K562 (cell line): ENCODE data around the gene TSC1. TPM values are rescaled to one million over a fixed set of nuclear protein-coding genes. Genes with fewer than 3 reads are reported as not detected.

ENCODE experiments used
- ATAC-seq: fragments of 200-7000 bp; cut with Tn5 transposase; 3 replicates; pipeline ENCODE4 v1.9.1; 2020; ENCODE audit warnings: moderate library complexity
- BruUV-seq: library from RNA; stranded (reverse); fragments of 400-500 nt; replicated peaks from 2 replicates; lab custom pipeline; 2021; lab: Mats Ljungman, UMichigan
- CTCF ChIA-PET: fragments of 300-600 bp; formaldehyde crosslinking; extraction: SDS; loops from one replicate; lab custom pipeline; 2021; ENCODE audit warnings: low intra/inter-chr PET ratio; lab: Yijun Ruan, JAX
- POLR2A ChIA-PET: fragments of 300-600, 350-650 bp; sonication (Branson Sonifier 250); formaldehyde crosslinking; extraction: SDS; loops from one replicate; lab custom pipeline; 2021; ENCODE audit warnings: antibody characterized with exemption, inconsistent platforms; lab: Yijun Ruan, JAX
- DNase-seq, 4 experiments: peaks; one replicate each; pipeline versions ENCODE4 v3.0.0 to v3.0.0-alpha.2; 2011 to 2018; ENCODE audit warnings: low spot score in 3 of 4, mixed read lengths in 3 of 4; ENCODE audit errors: extremely low read depth in 1 of 4
- FAIRE-seq: peaks from 2 replicates; lab custom pipeline; 2011; peaks lifted over from hg19 to GRCh38; lab: Jason Lieb, UNC
- H2AFZ ChIP-seq: 2 replicates; pipeline ENCODE4 v1.6.0; 2011; ENCODE audit warnings: low read depth, low read length, control low read depth, inconsistent platforms
- H3K27ac ChIP-seq: fragments of 200-600 bp; 3 replicates; pipeline ENCODE4 v1.8.0; 2011; ENCODE audit warnings: low read depth, mild to moderate bottlenecking, control low read depth, inconsistent platforms, low read length, moderate library complexity, mixed read lengths; ENCODE audit errors: extremely low read depth
- H3K27me3 ChIP-seq, 2 experiments: fragments of 300-600 bp in 1 of 2; 2 replicates in 1 of 2; 3 replicates in 1 of 2; pipeline versions ENCODE4 v1.6.0 to v1.8.0; 2011; ENCODE audit warnings: inconsistent platforms in 2 of 2, low read length in 2 of 2, mild to moderate bottlenecking in 1 of 2, mixed read lengths in 1 of 2, moderate library complexity in 1 of 2; ENCODE audit not compliant: control insufficient read depth in 2 of 2, insufficient read depth in 2 of 2
- H3K36me3 ChIP-seq: fragments of 300-600 bp; 3 replicates; pipeline ENCODE4 v1.8.0; 2011; ENCODE audit warnings: mild to moderate bottlenecking, low read length, inconsistent platforms; ENCODE audit not compliant: control insufficient read depth, insufficient read depth
- H3K4me1 ChIP-seq, 2 experiments: fragments of 200-600 bp in 1 of 2; replicated peaks in 1 of 2; 2 replicates in 1 of 2; 3 replicates in 1 of 2; pipeline versions ENCODE4 v1.5.1 to v1.8.0; 2011; ENCODE audit warnings: inconsistent platforms in 2 of 2, low read length in 2 of 2, mild to moderate bottlenecking in 1 of 2, mixed read lengths in 1 of 2, moderate library complexity in 1 of 2; ENCODE audit not compliant: control insufficient read depth in 2 of 2, insufficient read depth in 2 of 2
- H3K4me2 ChIP-seq: 2 replicates; pipeline ENCODE4 v1.6.1; 2011; ENCODE audit warnings: low read length, control low read depth, inconsistent platforms, mixed read lengths; ENCODE audit not compliant: insufficient read depth
- H3K4me3 ChIP-seq: fragments of 200-600 bp; sonication (generic), shearing (Covaris generic); 2 replicates; pipeline ENCODE4 v1.5.1; 2016; ENCODE audit warnings: control low read depth, inconsistent platforms
- H3K79me2 ChIP-seq: fragments of 200-600 bp; 3 replicates; pipeline ENCODE4 v1.8.0; 2011; ENCODE audit warnings: low read length, inconsistent platforms; ENCODE audit not compliant: control insufficient read depth, insufficient read depth
- H3K9ac ChIP-seq, 2 experiments: 2 replicates each; pipeline versions ENCODE4 v1.6.0 to v1.6.1; 2011; ENCODE audit warnings: low read depth in 2 of 2, low read length in 2 of 2, control low read depth in 1 of 2, inconsistent platforms in 1 of 2, mild to moderate bottlenecking in 1 of 2, mixed read lengths in 1 of 2; ENCODE audit not compliant: insufficient read depth in 1 of 2
- H3K9me1 ChIP-seq: one replicate; pipeline ENCODE4 v1.6.0; 2011; ENCODE audit warnings: inconsistent platforms, mild to moderate bottlenecking, low read length, moderate library complexity; ENCODE audit not compliant: control insufficient read depth, insufficient read depth
- H3K9me3 ChIP-seq: replicated peaks from 2 replicates; pipeline ENCODE4 v1.5.1; 2011; ENCODE audit warnings: low read depth, low read length, inconsistent platforms; ENCODE audit not compliant: control insufficient read depth, insufficient read depth
- H4K20me1 ChIP-seq: replicated peaks from 2 replicates; pipeline ENCODE4 v1.6.1; 2011; ENCODE audit warnings: low read length, inconsistent platforms, mixed read lengths; ENCODE audit not compliant: control insufficient read depth, insufficient read depth
- AFF1 ChIP-seq, 2 experiments: fragments of 450-650 bp; IDR thresholded peaks; 2 replicates each; pipeline ENCODE4 v1.6.1; 2018; ENCODE audit warnings: mild to moderate bottlenecking in 2 of 2, low read depth in 1 of 2; ENCODE audit not compliant: partially characterized antibody in 2 of 2
- BMI1 ChIP-seq: fragments of 150-350 bp; IDR thresholded peaks from 2 replicates; pipeline ENCODE4 v1.6.1; 2014; ENCODE audit warnings: low read length
- BRD4 ChIP-seq: fragments of 200-600 bp; sonication (generic); IDR thresholded peaks from 2 replicates; pipeline ENCODE4 v1.6.1; 2017; ENCODE audit warnings: inconsistent platforms
- GABPA ChIP-seq: fragments of 200-800 bp; sonication (Bioruptor generic); conservative IDR thresholded peaks from 2 replicates; pipeline ENCODE4 v1.6.1; 2016; ENCODE audit warnings: low read depth, missing genetic modification characterization, missing compliant biosample characterization
- HNRNPH1 ChIP-seq: fragments of 200-400 bp; formaldehyde crosslinking; optimal IDR thresholded peaks from 2 replicates; pipeline ENCODE3; 2017; ENCODE audit warnings: low read depth, mild to moderate bottlenecking, low read length, moderate library complexity
- KAT2B ChIP-seq: IDR thresholded peaks from one replicate; pipeline ENCODE4 v1.6.1; 2012; ENCODE audit warnings: low read depth, mild to moderate bottlenecking, control low read depth, inconsistent platforms, low read length, moderate library complexity
- MAZ ChIP-seq, 2 experiments: fragments of 450-650 bp in 1 of 2; sonication (generic) in 1 of 2; formaldehyde crosslinking; IDR thresholded peaks in 1 of 2; conservative IDR thresholded peaks in 1 of 2; 2 replicates each; pipeline versions ENCODE4 v1.4.0 to v1.5.0; 2020; ENCODE audit warnings: mild to moderate bottlenecking in 1 of 2, missing genetic modification reagents in 1 of 2
- RBM22 ChIP-seq: fragments of 200-400 bp; formaldehyde crosslinking; IDR thresholded peaks from 2 replicates; pipeline ENCODE4 v1.6.1; 2018; ENCODE audit warnings: low read length, low read depth; ENCODE audit not compliant: poor library complexity, severe bottlenecking
- RNF2 ChIP-seq: sonication (generic); IDR thresholded peaks from 2 replicates; pipeline ENCODE4 v1.6.1; 2016
- WHSC1 ChIP-seq: IDR thresholded peaks from one replicate; pipeline ENCODE4 v1.6.1; 2012; ENCODE audit warnings: low read length, control low read depth, inconsistent platforms
- ZNF277 ChIP-seq: fragments of 250-450 bp; sonication (Bioruptor Pico); IDR thresholded peaks from 2 replicates; pipeline ENCODE4 v1.8.0; 2022; ENCODE audit warnings: inconsistent platforms, mild to moderate bottlenecking, moderate library complexity, borderline replicate concordance
- WGBS: fragments of 100-300 bp; shearing (Covaris generic); methylation state at CpG from one replicate; pipeline ENCODE4 v1.1.6; 2016; ENCODE audit warnings: low coverage, mixed read lengths; ENCODE audit not compliant: insufficient coverage; ENCODE audit errors: missing lambda C conversion rate; 5-methylcytosine and 5-hydroxymethylcytosine counted together
- in situ Hi-C: fragments of 300-500 bp; cut with MboI; formaldehyde crosslinking; loops from 4 replicates; pipeline ENCODE4 v1.15.0; 2018; ENCODE audit warnings: inconsistent platforms, mixed read lengths
- intact Hi-C: fragments of 100-400 bp; cut with micrococcal nuclease; formaldehyde crosslinking; loops from 2 replicates; pipeline ENCODE4 v1.14.2; 2022
- polyA plus RNA-seq, 8 experiments: library from polyadenylated mRNA; depleted of rRNA in 4 of 8; stranded (reverse) in 5 of 8; unstranded in 3 of 8; fragments of >200 nt; fragmentation: Nextera tagmentation in 2 of 8; fragmentation: Illumina TruSeq in 1 of 8; extraction: Ambion mirVana in 2 of 8; extraction: Trizol in 1 of 8; gene quantifications; 2 replicates each; pipeline versions ENCODE4 v1.2.1 to v1.2.3, GENCODE V29; 2011 to 2014; ENCODE audit warnings: inconsistent platforms in 1 of 8, missing spikeins in 1 of 8
- total RNA-seq, 7 experiments: library from RNA; depleted of rRNA in 6 of 7; stranded (reverse); fragments of >200 nt in 6 of 7; fragmentation: Illumina TruSeq in 2 of 7; extraction: Trizol in 2 of 7; gene quantifications; 2 replicates each; pipeline versions ENCODE4 v1.2.1 to v1.2.3, GENCODE V29; 2011 to 2021; ENCODE audit warnings: low replicate concordance in 1 of 7

Gene TSC1
- total and polyA plus RNA-seq, 9 of the 15 experiments (the other 6 are each of a cell fraction or from before 2014, with no cell fraction given) = 6.9 to 37.6 (median 18.6) TPM

GRCh38 chr9:132863096-132863495, 81.3 kb downstream of the TSC1 start:
- in situ Hi-C loops (no loop called here), intact Hi-C loops (no loop called here)
- H3K9me1 ChIP-seq = no peaks in the 10 kb centered on the region
- H3K27ac ChIP-seq = no peak overlapping the region
- no peaks in the 10 kb centered on the region for H3K79me2 ChIP-seq
- H3K4me2 ChIP-seq = no peak overlapping the region
- POLR2A ChIA-PET = interaction anchor here (0.7 kb wide), 1 partner anchor 43 kb away, joined by 3 read pairs; no protein-coding TSS in a partner anchor
- 26% methylated on average over 12 of the region's 12 CpGs for WGBS
- no peak for FAIRE-seq
- no peak overlapping the region for H2AFZ ChIP-seq
- no peak overlapping the region for H3K9ac ChIP-seq
- no peaks in the 10 kb centered on the region; the same call in 1 of the 2 replicates for H4K20me1 ChIP-seq
- H3K36me3 ChIP-seq = no peaks in the 10 kb centered on the region
- ATAC-seq = no peak
- no TSS peak for BruUV-seq
- TF ChIP-seq BRD4 (no peak), GABPA (no peak), KAT2B (no peak), MAZ (CRISPR knock-in tag; conservative IDR thresholded peaks at IDR 0.05 in 1 of 2, IDR thresholded peaks at IDR 0.05 in 1 of 2) (no peak)
- no peak for DNase-seq
- no peak overlapping the region for H3K4me3 ChIP-seq
- CTCF ChIA-PET = no interaction called here
- H3K9me3 ChIP-seq = no peaks in the 10 kb centered on the region
- H3K4me1 ChIP-seq = peaks cover 0 to 1% of the 10 kb centered on the region in 2 experiments; a peak in 1 of 5 replicates
- peaks cover 42 to 75% of the 10 kb centered on the region in 2 experiments for H3K27me3 ChIP-seq

GRCh38 chr9:132862533-132862932, 81.9 kb downstream of the TSC1 start:
- FAIRE-seq = no peak
- H2AFZ ChIP-seq = no peak overlapping the region
- no peak for TF ChIP-seq RBM22
- TF ChIP-seq ZNF277 = no peak
- no peak for TF ChIP-seq BMI1
- TF ChIP-seq RNF2 = no peak
- TF ChIP-seq HNRNPH1 = no peak
- no peak for TF ChIP-seq WHSC1
- TF ChIP-seq AFF1 (IDR thresholded peaks at IDR 0.05; ENCODE audit: low read depth in 1 of 2, partially characterized antibody in 2 of 2) = no peak

More at GRCh38 chr9:132862533-132862932, 81.9 kb downstream of the TSC1 start:
- Histone ChIP-seq H4K20me1 (no peaks in the 10 kb centered on the region; the same call in 1 of the 2 replicates), H3K9me3 (no peaks in the 10 kb centered on the region), H3K9ac (no peak overlapping the region), H3K4me1 (peaks cover 0 to 7% of the 10 kb centered on the region in 2 experiments; a peak in 1 of 5 replicates), H3K36me3 (no peaks in the 10 kb centered on the region), H3K27ac (no peak overlapping the region), H3K4me3 (no peak overlapping the region), H3K9me1 (no peaks in the 10 kb centered on the region), H3K4me2 (no peak overlapping the region), H3K27me3 (peaks cover 43 to 75% of the 10 kb centered on the region in 2 experiments), H3K79me2 (no peaks in the 10 kb centered on the region)
- ATAC-seq = no peak
- POLR2A ChIA-PET = interaction anchor here (0.7 kb wide), 1 partner anchor 43 kb away, joined by 3 read pairs; no protein-coding TSS in a partner anchor
- no TSS peak for BruUV-seq
- 2% methylated on average over 6 of the region's 6 CpGs for WGBS
- DNase-seq = no peak
- CTCF ChIA-PET = no interaction called here
- in situ Hi-C loops = no loop called here
- intact Hi-C loops = no loop called here
